HEK293T (cell line): ENCODE measurements around the gene TPK1.

Experiments used
- ARNT ChIP-seq: fragments of 450-650 bp; IDR thresholded peaks from 2 replicates; pipeline ENCODE4 v1.6.1; 2017; ENCODE audit warnings: mild to moderate bottlenecking
- BHLHE40 ChIP-seq: fragments of 450-650 bp; IDR thresholded peaks from 2 replicates; pipeline ENCODE4 v1.6.1; 2016; ENCODE audit warnings: mild to moderate bottlenecking, moderate library complexity, borderline replicate concordance
- ELF4 ChIP-seq: fragments of 450-650 bp; IDR thresholded peaks from 2 replicates; pipeline ENCODE4 v1.6.1; 2017; ENCODE audit warnings: antibody characterized with exemption
- FOXK2 ChIP-seq: fragments of 450-650 bp; IDR thresholded peaks from 2 replicates; pipeline ENCODE4 v1.6.1; 2016; ENCODE audit warnings: mild to moderate bottlenecking
- HDGF ChIP-seq: fragments of 450-650 bp; IDR thresholded peaks from 2 replicates; pipeline ENCODE4 v1.6.1; 2017; ENCODE audit warnings: antibody characterized with exemption, borderline replicate concordance
- PKNOX1 ChIP-seq: fragments of 450-650 bp; IDR thresholded peaks from 2 replicates; pipeline ENCODE4 v1.6.1; 2016
- SP1 ChIP-seq: fragments of 450-650 bp; IDR thresholded peaks from 2 replicates; pipeline ENCODE4 v1.6.1; 2017
- SUZ12 ChIP-seq: fragments of 450-650 bp; IDR thresholded peaks from 2 replicates; pipeline ENCODE4 v1.6.1; 2016; ENCODE audit warnings: mild to moderate bottlenecking
- ZNF384 ChIP-seq: fragments of 450-650 bp; IDR thresholded peaks from 2 replicates; pipeline ENCODE4 v1.6.1; 2016

GRCh38 chr7:144629598-144629997 is 206.3 kb downstream of the TPK1 start:
- TF ChIP-seq ZNF384 (no peak), SP1 (no peak), PKNOX1 (no peak), HDGF (no peak), BHLHE40 (no peak), SUZ12 (no peak), ELF4 (no peak), ARNT (no peak), FOXK2 (no peak)
